ENCODE data around the gene B4GALT3.

Gene B4GALT3

DNA sequence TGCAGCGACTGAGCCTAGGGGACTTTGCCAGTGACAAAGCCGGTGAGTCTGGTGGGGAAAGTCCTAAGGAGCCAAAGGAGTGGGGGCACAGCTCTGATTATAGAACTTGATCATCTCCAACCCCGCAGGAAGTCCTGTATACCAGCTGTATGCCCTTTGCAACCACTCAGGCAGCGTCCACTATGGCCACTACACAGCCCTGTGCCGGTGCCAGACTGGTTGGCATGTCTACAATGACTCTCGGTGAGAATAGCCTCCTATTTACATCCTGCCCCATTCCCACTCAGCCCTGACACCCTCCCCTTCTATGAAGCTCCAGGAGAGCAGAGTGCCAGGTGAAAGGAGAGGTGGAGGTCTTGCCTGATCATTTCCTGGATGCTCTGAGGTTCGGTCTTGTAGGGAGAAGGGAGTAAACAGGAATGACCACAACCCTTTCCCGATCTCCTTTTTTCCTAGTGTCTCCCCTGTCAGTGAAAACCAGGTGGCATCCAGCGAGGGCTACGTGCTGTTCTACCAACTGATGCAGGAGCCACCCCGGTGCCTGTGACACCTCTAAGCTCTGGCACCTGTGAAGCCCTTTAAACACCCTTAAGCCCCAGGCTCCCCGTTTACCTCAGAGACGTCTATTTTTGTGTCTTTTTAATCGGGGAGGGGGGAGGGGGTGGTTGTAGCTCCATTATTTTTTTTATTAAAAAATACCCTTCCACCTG lies 12.3 kb downstream of the B4GALT3 start:
- no peak for ATAC-seq
- TF ChIP-seq, protein P1, sequence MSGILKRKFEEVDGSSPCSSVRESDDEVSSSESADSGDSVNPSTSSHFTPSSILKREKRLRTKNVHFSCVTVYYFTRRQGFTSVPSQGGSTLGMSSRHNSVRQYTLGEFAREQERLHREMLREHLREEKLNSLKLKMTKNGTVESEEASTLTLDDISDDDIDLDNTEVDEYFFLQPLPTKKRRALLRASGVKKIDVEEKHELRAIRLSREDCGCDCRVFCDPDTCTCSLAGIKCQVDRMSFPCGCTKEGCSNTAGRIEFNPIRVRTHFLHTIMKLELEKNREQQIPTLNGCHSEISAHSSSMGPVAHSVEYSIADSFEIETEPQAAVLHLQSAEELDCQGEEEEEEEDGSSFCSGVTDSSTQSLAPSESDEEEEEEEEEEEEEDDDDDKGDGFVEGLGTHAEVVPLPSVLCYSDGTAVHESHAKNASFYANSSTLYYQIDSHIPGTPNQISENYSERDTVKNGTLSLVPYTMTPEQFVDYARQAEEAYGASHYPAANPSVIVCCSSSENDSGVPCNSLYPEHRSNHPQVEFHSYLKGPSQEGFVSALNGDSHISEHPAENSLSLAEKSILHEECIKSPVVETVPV (CRISPR knock-in tag; IDR thresholded peaks at IDR 0.05) = no peak
- TF ChIP-seq OSR1 (CRISPR knock-in tag; IDR thresholded peaks at IDR 0.05) (no peak), PPARA (CRISPR knock-in tag; IDR thresholded peaks at IDR 0.05; ENCODE audit: borderline replicate concordance) (no peak), BACH2 (CRISPR knock-in tag; IDR thresholded peaks at IDR 0.05; ENCODE audit: borderline replicate concordance) (no peak), ZNF70 (CRISPR knock-in tag; IDR thresholded peaks at IDR 0.05) (no peak), ARNTL (CRISPR knock-in tag; IDR thresholded peaks at IDR 0.05; ENCODE audit: borderline replicate concordance, low read depth) (no peak), ZNF8 (CRISPR knock-in tag; IDR thresholded peaks at IDR 0.05) (no peak)

DNA sequence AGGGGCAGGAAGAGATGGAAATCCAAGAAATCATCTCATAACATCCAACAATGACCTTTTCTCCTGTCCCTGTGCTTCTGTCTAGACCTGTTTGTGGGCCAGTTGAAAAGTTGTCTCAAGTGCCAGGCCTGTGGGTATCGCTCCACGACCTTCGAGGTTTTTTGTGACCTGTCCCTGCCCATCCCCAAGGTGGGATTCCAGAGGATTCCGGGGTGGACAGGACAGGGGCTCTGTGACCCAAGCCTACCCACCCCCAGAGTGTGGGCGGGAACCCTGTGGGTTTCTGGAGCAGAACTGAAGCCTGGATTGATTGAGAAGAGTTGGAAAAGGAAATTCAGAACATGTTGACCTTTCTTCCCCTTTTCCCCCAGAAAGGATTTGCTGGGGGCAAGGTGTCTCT lies 13.5 kb downstream of the B4GALT3 start:
- no peak for ATAC-seq
- TF ChIP-seq TCF4 (CRISPR knock-in tag; IDR thresholded peaks at IDR 0.05; ENCODE audit: borderline replicate concordance) (no peak), TOX (CRISPR knock-in tag; IDR thresholded peaks at IDR 0.05; ENCODE audit: borderline replicate concordance) (no peak), BACH2 (CRISPR knock-in tag; IDR thresholded peaks at IDR 0.05; ENCODE audit: borderline replicate concordance) (no peak), ZFP30 (CRISPR knock-in tag; IDR thresholded peaks at IDR 0.05) (no peak), GLIS3 (CRISPR knock-in tag; IDR thresholded peaks at IDR 0.05) (no peak), ZNF565 (CRISPR knock-in tag; conservative IDR thresholded peaks at IDR 0.05; ENCODE audit: low read depth) (no peak), ZNF70 (CRISPR knock-in tag; IDR thresholded peaks at IDR 0.05) (no peak), ZFP3 (CRISPR knock-in tag; IDR thresholded peaks at IDR 0.05) (no peak), ESRRG (CRISPR knock-in tag; IDR thresholded peaks at IDR 0.05) (no peak), RARB (CRISPR knock-in tag; IDR thresholded peaks at IDR 0.05) (no peak), ZNF8 (CRISPR knock-in tag; IDR thresholded peaks at IDR 0.05) (no peak), ARNTL (CRISPR knock-in tag; IDR thresholded peaks at IDR 0.05; ENCODE audit: borderline replicate concordance, low read depth) (no peak), ISL1 (CRISPR knock-in tag; IDR thresholded peaks at IDR 0.05) (no peak), OSR1 (CRISPR knock-in tag; IDR thresholded peaks at IDR 0.05) (no peak), PPARA (CRISPR knock-in tag; IDR thresholded peaks at IDR 0.05; ENCODE audit: borderline replicate concordance) (no peak), SNAI2 (CRISPR knock-in tag; IDR thresholded peaks at IDR 0.05) (no peak)
- TF ChIP-seq, protein P2, sequence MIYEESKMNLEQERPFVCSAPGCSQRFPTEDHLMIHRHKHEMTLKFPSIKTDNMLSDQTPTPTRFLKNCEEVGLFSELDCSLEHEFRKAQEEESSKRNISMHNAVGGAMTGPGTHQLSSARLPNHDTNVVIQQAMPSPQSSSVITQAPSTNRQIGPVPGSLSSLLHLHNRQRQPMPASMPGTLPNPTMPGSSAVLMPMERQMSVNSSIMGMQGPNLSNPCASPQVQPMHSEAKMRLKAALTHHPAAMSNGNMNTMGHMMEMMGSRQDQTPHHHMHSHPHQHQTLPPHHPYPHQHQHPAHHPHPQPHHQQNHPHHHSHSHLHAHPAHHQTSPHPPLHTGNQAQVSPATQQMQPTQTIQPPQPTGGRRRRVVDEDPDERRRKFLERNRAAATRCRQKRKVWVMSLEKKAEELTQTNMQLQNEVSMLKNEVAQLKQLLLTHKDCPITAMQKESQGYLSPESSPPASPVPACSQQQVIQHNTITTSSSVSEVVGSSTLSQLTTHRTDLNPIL (CRISPR knock-in tag; IDR thresholded peaks at IDR 0.05; ENCODE audit: low read depth) = no peak
- TF ChIP-seq, protein P3, sequence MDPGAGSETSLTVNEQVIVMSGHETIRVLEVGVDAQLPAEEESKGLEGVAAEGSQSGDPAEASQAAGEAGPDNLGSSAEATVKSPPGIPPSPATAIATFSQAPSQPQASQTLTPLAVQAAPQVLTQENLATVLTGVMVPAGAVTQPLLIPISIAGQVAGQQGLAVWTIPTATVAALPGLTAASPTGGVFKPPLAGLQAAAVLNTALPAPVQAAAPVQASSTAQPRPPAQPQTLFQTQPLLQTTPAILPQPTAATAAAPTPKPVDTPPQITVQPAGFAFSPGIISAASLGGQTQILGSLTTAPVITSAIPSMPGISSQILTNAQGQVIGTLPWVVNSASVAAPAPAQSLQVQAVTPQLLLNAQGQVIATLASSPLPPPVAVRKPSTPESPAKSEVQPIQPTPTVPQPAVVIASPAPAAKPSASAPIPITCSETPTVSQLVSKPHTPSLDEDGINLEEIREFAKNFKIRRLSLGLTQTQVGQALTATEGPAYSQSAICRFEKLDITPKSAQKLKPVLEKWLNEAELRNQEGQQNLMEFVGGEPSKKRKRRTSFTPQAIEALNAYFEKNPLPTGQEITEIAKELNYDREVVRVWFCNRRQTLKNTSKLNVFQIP (CRISPR knock-in tag; IDR thresholded peaks at IDR 0.05; ENCODE audit: borderline replicate concordance, low read depth) = no peak
- TF ChIP-seq, protein P4, sequence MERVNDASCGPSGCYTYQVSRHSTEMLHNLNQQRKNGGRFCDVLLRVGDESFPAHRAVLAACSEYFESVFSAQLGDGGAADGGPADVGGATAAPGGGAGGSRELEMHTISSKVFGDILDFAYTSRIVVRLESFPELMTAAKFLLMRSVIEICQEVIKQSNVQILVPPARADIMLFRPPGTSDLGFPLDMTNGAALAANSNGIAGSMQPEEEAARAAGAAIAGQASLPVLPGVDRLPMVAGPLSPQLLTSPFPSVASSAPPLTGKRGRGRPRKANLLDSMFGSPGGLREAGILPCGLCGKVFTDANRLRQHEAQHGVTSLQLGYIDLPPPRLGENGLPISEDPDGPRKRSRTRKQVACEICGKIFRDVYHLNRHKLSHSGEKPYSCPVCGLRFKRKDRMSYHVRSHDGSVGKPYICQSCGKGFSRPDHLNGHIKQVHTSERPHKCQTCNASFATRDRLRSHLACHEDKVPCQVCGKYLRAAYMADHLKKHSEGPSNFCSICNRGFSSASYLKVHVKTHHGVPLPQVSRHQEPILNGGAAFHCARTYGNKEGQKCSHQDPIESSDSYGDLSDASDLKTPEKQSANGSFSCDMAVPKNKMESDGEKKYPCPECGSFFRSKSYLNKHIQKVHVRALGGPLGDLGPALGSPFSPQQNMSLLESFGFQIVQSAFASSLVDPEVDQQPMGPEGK (CRISPR knock-in tag; IDR thresholded peaks at IDR 0.05; ENCODE audit: borderline replicate concordance) = no peak

DNA sequence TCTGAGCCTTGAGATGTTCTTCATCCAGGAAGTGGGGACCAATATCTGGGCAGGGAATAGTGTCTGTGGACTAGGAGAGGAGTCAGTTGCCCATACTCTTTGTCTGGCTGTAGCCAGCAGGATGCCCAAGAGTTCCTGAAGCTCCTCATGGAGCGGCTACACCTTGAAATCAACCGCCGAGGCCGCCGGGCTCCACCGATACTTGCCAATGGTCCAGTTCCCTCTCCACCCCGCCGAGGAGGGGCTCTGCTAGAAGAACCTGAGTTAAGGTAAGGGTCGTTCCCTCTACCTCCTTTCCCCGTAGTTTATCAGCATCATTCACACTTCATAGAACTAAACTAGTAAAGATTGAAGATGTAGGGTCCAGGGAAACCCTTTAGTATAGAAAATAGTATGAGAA lies 14.5 kb downstream of the B4GALT3 start:
- TF ChIP-seq CSDC2 (CRISPR knock-in tag; IDR thresholded peaks at IDR 0.05) = no peak
- no peak for TF ChIP-seq ZFP3 (CRISPR knock-in tag; IDR thresholded peaks at IDR 0.05)
- no peak for TF ChIP-seq TCF4 (CRISPR knock-in tag; IDR thresholded peaks at IDR 0.05; ENCODE audit: borderline replicate concordance)
- no peak for TF ChIP-seq ISL1 (CRISPR knock-in tag; IDR thresholded peaks at IDR 0.05)
- no peak for TF ChIP-seq BACH2 (CRISPR knock-in tag; IDR thresholded peaks at IDR 0.05; ENCODE audit: borderline replicate concordance)
- TF ChIP-seq ZNF565 (CRISPR knock-in tag; conservative IDR thresholded peaks at IDR 0.05; ENCODE audit: low read depth) = no peak
- TF ChIP-seq, protein P2 (CRISPR knock-in tag; IDR thresholded peaks at IDR 0.05; ENCODE audit: low read depth) = no peak
- TF ChIP-seq ZFP30 (CRISPR knock-in tag; IDR thresholded peaks at IDR 0.05) = no peak
- TF ChIP-seq ZNF70 (CRISPR knock-in tag; IDR thresholded peaks at IDR 0.05) = no peak
- TF ChIP-seq RARB (CRISPR knock-in tag; IDR thresholded peaks at IDR 0.05) = no peak
- TF ChIP-seq SNAI2 (CRISPR knock-in tag; IDR thresholded peaks at IDR 0.05) = no peak
- TF ChIP-seq ZNF8 (CRISPR knock-in tag; IDR thresholded peaks at IDR 0.05) = no peak
- ATAC-seq = no peak

Measured in SK-N-SH treated with all-trans-retinoic acid at 6 μM for 48 hours (cell line).